HL-60 (cell line): ENCODE results near the gene ECHS1.
A peak's percentile ranks its signal among the peaks of the same experiment; 100 is the strongest.

Source experiments
- DNase-seq, 2 experiments: peaks; one replicate each; pipeline ENCODE4 v3.0.0-alpha.2; 2010 to 2020; ENCODE audit warnings: low read depth in 1 of 2, low spot score in 1 of 2
- H3K27ac ChIP-seq: fragments of 250-450 bp; sonication (Bioruptor Pico); replicated peaks from 2 replicates; pipeline ENCODE4 v1.5.1; 2020; ENCODE audit warnings: mild to moderate bottlenecking, moderate library complexity
- H3K27me3 ChIP-seq: fragments of 250-450 bp; sonication (Bioruptor Pico); 2 replicates; pipeline ENCODE4 v1.5.1; 2021; ENCODE audit warnings: mild to moderate bottlenecking, moderate library complexity; ENCODE audit not compliant: insufficient read depth, poor library complexity, severe bottlenecking
- H3K4me3 ChIP-seq: replicated peaks from 2 replicates; pipeline ENCODE4 v1.5.1; 2011; ENCODE audit warnings: mild to moderate bottlenecking, control low read depth, low read length; ENCODE audit not compliant: insufficient read depth
- CTCF ChIP-seq: IDR thresholded peaks from one replicate; pipeline ENCODE4 v1.5.1; 2011; ENCODE audit warnings: low read length, control low read depth, inconsistent platforms; ENCODE audit not compliant: insufficient read depth
- GABPA ChIP-seq: IDR thresholded peaks from 2 replicates; pipeline ENCODE4 v1.6.1; 2012; ENCODE audit warnings: low read depth
- POLR2AphosphoS5 ChIP-seq: IDR thresholded peaks from 2 replicates; pipeline ENCODE4 v1.6.1; 2012; ENCODE audit warnings: low read depth
- REST ChIP-seq: IDR thresholded peaks from 2 replicates; pipeline ENCODE4 v1.6.1; 2012; ENCODE audit warnings: low read depth; ENCODE audit not compliant: insufficient replicate concordance
- SPI1 ChIP-seq: IDR thresholded peaks from 2 replicates; pipeline ENCODE4 v1.6.1; 2012; ENCODE audit warnings: low read depth, mild to moderate bottlenecking, borderline replicate concordance

Gene ECHS1

DNA sequence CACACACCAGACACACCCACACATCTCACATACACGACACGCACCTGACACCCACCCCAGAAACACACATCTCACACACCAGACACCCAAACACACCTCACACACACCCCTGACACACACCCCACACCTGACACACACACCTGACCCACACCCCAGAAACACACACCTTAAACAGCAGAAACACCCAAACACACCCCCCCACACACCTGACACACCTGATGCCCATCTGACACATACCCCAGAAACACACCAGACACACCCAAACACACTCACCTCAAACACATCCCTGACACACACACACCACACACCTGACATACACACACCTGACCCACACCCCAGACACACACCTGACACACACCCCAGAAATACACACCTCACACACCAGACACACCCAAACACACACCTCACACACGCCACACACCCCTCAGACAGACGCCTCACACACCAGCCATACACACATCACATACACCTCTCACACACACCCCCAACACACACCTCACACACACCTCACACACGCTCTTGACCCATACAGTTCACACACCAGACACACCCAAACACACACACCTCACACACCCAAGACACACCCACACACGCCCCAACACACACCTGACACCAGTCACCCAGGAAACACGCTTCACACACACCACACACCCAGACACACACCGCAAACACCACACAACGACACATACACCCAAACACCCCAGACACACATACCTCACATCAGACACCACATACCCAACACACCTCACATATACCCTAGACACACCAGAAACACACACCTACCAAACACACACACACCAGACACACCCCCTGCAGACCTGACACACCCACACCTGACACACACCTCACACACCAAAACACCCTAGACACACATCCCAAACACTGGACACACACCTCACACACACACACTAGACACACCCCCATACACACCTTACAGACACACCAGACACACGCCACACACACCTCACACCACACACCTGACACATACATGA lies 34.8 kb downstream of the ECHS1 start:
- peaks cover 26% of the 10 kb centered on the region for H3K27me3 ChIP-seq
- TF ChIP-seq GABPA (no peak), REST (no peak), SPI1 (no peak), POLR2AphosphoS5 (no peak), CTCF (no peak)
- H3K27ac ChIP-seq: no peak overlapping the region
- no peak overlapping the region for H3K4me3 ChIP-seq
- no peak for DNase-seq

GRCh38 chr10:133337370-133337725 lies 35.8 kb downstream of the ECHS1 start:
- Histone ChIP-seq H3K27ac (no peak overlapping the region), H3K27me3 (peaks cover 29% of the 10 kb centered on the region), H3K4me3 (no peak overlapping the region)
- TF ChIP-seq SPI1: no peak
- no peak for TF ChIP-seq CTCF
- no peak for TF ChIP-seq REST
- TF ChIP-seq POLR2AphosphoS5: no peak
- TF ChIP-seq GABPA: no peak
- no peak for DNase-seq

DNA sequence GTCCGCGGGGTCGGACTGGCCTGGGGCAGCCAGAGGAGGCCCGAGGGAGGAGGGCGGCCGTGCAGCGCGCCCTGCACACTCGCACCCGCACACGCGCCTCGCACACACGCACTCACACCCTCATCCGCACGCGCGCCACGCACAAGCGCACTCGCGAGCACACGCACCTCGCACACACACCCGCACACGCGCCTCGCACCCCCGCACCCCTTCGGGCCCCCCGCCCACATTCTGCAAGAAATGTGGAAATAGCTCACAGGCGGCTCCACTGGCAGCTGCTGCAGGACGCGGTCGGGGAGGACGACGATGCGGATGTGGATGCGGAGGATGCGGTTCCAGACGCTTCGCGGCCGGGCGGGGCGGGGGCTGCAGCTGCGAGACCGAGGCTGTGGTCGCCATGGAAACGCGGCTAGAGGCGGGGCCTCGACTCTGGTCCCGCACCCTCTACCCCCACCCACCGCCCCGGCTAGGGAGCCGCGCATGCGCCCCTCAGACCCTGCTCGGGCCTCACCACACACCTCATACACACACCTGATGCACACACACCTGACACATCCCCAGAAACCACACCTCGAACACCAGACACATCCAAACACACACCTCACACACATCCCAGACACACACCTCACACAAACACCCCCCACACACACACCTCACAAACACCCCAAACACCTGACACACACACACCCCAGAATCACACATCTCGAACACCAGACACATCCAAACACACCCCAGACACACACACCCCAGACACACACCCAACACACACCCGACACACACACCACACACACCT lies 36.4 kb downstream of the ECHS1 start, which contains the start of gene CALY:
Gene CALY, minus strand, starts transcription at position 320 of the 793 bp plus-strand sequence. CDS start 7,907 bp downstream, outside the sequence.
- Histone ChIP-seq H3K27ac (no peak within 1 kb of the TSS), H3K27me3 (peaks cover 29% of the 10 kb centered on the region), H3K4me3 (no peak within 1 kb of the TSS)
- peak; percentile 82 for TF ChIP-seq POLR2AphosphoS5
- TF ChIP-seq SPI1: no peak
- peak in 1 of 2 experiments; percentile 76 for DNase-seq

- Histone ChIP-seq H3K27me3 (peaks cover 29% of the 10 kb centered on the region), H3K4me3 (no peak overlapping the region)
- DNase-seq: no peak
Observed at GRCh38 chr10:133336118-133336576, 37.0 kb downstream of the ECHS1 start.

More at GRCh38 chr10:133336118-133336576, 37.0 kb downstream of the ECHS1 start:
- no peak overlapping the region for H3K27ac ChIP-seq
- no peak for TF ChIP-seq POLR2AphosphoS5
- no peak for TF ChIP-seq SPI1
- no peak for TF ChIP-seq REST
- no peak for TF ChIP-seq CTCF
- no peak for TF ChIP-seq GABPA
